Body of pancreas (tissue), 4 donors: ENCODE measurements around the gene GGCT. TPM values are rescaled to one million over a fixed set of nuclear protein-coding genes. Genes with fewer than 3 reads are reported as not detected.

Experiments used
- ATAC-seq: fragments of 150-250 bp; one replicate; pipeline ENCODE4 v1.9.1; 2016
- DNase-seq, 4 donors: peaks; one replicate each; pipeline ENCODE4 v3.0.0-alpha.2; 2019
- H3K27ac ChIP-seq, 4 donors: fragments of 200-600 bp; sonication (generic); 1 replicate in 3 of 4; 2 replicates in 1 of 4; pipeline versions ENCODE4 v1.5.1 to v1.6.1; 2016 to 2019; ENCODE audit warnings: mild to moderate bottlenecking in 1 of 4, mixed read lengths in 1 of 4, moderate library complexity in 1 of 4
- H3K27me3 ChIP-seq, 2 donors: fragments of 200-600 bp; sonication (generic); one replicate each; pipeline ENCODE4 v1.6.0; 2016; ENCODE audit warnings: mild to moderate bottlenecking in 1 of 2
- H3K36me3 ChIP-seq, 2 donors: fragments of 200-600 bp; sonication (generic); replicated peaks in 1 of 2; 2 replicates each; pipeline ENCODE4 v1.5.1; 2016; ENCODE audit warnings: low read depth in 2 of 2; ENCODE audit not compliant: insufficient read depth in 1 of 2
- H3K4me1 ChIP-seq: fragments of 200-600 bp; sonication (generic); one replicate; pipeline ENCODE4 v1.6.0; 2016
- H3K4me3 ChIP-seq, 2 donors: fragments of 200-600 bp; sonication (generic); 1 replicate in 1 of 2; 2 replicates in 1 of 2; pipeline ENCODE4 v1.5.1; 2016 to 2019
- H3K9me3 ChIP-seq, 3 donors: fragments of 200-600 bp; sonication (generic); 1 replicate in 2 of 3; 2 replicates in 1 of 3; pipeline ENCODE4 v1.5.1; 2016
- POLR2A ChIP-seq, 3 donors: fragments of 450-650 bp; IDR thresholded peaks; one replicate each; pipeline ENCODE4 v1.6.1; 2016; ENCODE audit warnings: antibody characterized with exemption in 3 of 3, mild to moderate bottlenecking in 2 of 3
- WGBS, 2 donors: methylation state at CpG; one replicate each; pipeline ENCODE4 v1.1.5; 2017; 5-methylcytosine and 5-hydroxymethylcytosine counted together
- intact Hi-C: fragments of 100-400 bp; cut with DNase I; formaldehyde crosslinking; loops from one replicate; pipeline ENCODE4 v1.15.1; 2023
- total RNA-seq, 2 donors: library from RNA; depleted of rRNA; stranded (reverse); fragments of >200 nt; gene quantifications; one replicate each; pipeline ENCODE4 v1.1.0, GENCODE V29; 2016
- TF ChIP-seq, protein P1 (sequence below), 7 experiments: fragments of 450-650 bp in 4 of 7; fragments of 200-600 bp in 3 of 7; sonication (generic) in 3 of 7; IDR thresholded peaks; one replicate each; pipeline ENCODE4 v1.5.1; 2016 to 2019; ENCODE audit warnings: antibody characterized with exemption in 7 of 7

Gene GGCT
- total RNA-seq, 2 donors from 2014 or later, result 13.5 to 42.2 TPM

DNA sequence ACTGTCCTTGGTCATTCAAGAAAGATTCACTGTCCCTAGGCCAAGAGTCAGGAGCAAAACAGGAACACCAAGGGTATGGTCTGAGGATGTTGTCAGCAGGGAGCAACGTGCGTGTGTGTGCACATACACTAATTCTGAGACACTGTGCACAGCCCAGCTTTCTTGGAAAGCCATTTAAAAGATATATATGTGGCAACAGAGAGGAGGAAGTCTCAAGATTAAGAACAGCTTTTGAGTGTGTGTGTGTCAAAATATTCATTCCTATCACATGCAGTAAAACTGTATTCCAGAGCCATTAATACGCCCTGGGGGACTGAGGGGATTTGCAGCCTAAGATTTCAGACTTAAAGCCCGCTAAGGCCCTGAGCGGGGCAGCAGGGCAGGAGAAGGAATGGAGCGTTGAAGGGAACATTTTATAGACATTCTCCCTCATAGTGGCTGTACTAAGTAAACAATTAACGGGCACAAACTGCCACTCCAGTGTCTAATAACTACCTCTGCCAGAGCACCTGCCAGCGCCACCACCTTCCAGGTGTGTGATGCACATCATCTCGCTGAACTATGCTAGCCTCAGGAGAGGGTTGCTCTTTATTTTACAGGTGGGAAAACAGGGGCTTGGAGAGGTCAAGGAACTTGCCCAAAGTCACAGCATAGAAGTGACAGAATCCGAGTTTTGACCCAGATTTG, 28.0 kb downstream of the GGCT start:
- no peaks in the 10 kb centered on the region for H3K9me3 ChIP-seq
- no peak for DNase-seq
- no peak for ATAC-seq
- intact Hi-C loops, result no loop called here
- peaks cover 37% of the 10 kb centered on the region for H3K4me1 ChIP-seq
- H3K4me3 ChIP-seq, result no peak overlapping the region
- no peak overlapping the region for H3K27ac ChIP-seq
- TF ChIP-seq, protein P1, sequence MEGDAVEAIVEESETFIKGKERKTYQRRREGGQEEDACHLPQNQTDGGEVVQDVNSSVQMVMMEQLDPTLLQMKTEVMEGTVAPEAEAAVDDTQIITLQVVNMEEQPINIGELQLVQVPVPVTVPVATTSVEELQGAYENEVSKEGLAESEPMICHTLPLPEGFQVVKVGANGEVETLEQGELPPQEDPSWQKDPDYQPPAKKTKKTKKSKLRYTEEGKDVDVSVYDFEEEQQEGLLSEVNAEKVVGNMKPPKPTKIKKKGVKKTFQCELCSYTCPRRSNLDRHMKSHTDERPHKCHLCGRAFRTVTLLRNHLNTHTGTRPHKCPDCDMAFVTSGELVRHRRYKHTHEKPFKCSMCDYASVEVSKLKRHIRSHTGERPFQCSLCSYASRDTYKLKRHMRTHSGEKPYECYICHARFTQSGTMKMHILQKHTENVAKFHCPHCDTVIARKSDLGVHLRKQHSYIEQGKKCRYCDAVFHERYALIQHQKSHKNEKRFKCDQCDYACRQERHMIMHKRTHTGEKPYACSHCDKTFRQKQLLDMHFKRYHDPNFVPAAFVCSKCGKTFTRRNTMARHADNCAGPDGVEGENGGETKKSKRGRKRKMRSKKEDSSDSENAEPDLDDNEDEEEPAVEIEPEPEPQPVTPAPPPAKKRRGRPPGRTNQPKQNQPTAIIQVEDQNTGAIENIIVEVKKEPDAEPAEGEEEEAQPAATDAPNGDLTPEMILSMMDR (IDR thresholded peaks at IDR 0.05), result no peak
- TF ChIP-seq POLR2A (IDR thresholded peaks at IDR 0.05), result no peak
- H3K36me3 ChIP-seq, result no peaks in the 10 kb centered on the region
- WGBS, 2 donors, result 68% methylated on average over 10 of the region's 10 CpGs
- no peaks in the 10 kb centered on the region for H3K27me3 ChIP-seq

DNA sequence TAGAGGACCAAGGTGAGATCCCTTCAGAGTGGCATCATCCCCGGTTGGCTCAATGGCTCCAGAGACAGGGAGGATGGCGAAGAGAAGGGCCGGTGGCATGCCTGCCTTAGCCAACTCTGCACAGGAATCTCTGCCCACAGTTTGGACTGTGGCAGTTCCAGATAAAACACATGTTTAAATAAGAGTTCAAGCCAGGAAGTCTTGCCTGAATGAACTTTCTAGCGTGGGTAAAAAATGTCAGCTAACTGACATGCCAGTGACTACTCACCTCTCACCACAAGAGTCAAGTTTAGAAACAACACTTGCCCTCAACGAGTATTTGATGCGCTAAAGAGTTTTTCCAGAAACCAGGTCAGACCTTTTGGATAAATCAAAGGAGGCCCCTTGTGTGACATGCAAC, 29.0 kb downstream of the GGCT start:
- H3K36me3 ChIP-seq, result no peaks in the 10 kb centered on the region
- no peak for ATAC-seq
- intact Hi-C loops, result no loop called here
- no peaks in the 10 kb centered on the region for H3K9me3 ChIP-seq
- TF ChIP-seq, protein P1 (IDR thresholded peaks at IDR 0.05), result no peak
- TF ChIP-seq POLR2A (IDR thresholded peaks at IDR 0.05), result no peak
- no peak overlapping the region for H3K4me3 ChIP-seq
- DNase-seq, result no peak
- H3K27ac ChIP-seq, result peak overlapping the region in 1 of 4 donors; percentile 16
- peaks cover 46% of the 10 kb centered on the region for H3K4me1 ChIP-seq
- H3K27me3 ChIP-seq, result no peaks in the 10 kb centered on the region
- WGBS, 2 donors, result 19 to 39% methylated on average over 6 of the region's 6 CpGs

DNA sequence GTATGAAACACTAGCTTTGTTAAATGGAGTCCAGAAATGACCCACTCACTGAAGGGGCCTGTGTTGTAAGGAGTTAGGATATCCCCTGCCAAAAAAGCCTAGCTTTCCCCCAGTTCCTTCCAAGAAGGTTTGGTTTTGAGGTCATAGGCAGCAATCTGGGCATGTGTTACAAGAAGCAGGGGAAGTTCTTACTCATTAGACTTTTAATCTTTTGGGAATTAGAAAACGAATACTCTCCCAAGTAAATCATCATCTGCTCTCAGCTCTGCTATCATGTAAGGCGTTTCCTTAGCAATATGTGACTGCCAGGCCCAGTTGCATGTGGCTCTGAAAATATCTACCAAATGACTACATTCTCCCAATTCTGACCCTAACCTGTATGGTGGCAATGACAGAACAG, 29.7 kb downstream of the GGCT start:
- no peak for TF ChIP-seq POLR2A (IDR thresholded peaks at IDR 0.05)
- 70 to 80% methylated on average over 2 of the region's 2 CpGs for WGBS, 2 donors
- no peak for ATAC-seq
- Histone ChIP-seq H3K27ac (peak overlapping the region in 1 of 4 donors; percentile 16), H3K27me3 (no peaks in the 10 kb centered on the region), H3K9me3 (no peaks in the 10 kb centered on the region), H3K4me1 (peaks cover 52% of the 10 kb centered on the region), H3K4me3 (no peak overlapping the region), H3K36me3 (no peaks in the 10 kb centered on the region)
- intact Hi-C loops, result no loop called here
- peak in 1 of 4 donors; percentile 22 for DNase-seq

DNA sequence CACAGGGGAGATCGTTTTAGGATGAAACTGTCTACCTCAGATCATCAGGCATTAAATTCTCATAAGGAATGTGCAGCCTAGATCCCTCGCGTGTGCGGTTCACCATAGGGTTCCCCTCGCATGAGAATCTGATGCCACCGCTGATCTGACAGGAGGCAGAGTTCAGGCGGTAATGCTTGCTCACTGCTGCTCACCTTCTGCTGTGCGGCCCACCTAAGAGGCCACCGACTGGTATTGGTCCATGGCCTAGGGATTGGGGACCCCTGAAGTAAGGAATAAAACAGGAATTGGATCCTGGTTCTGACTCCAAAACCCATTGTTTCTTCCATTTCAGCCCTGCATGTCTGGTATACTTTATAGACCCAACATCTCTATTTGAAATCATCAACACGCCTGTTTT, 30.1 kb downstream of the GGCT start:
- Histone ChIP-seq H3K27me3 (no peaks in the 10 kb centered on the region), H3K9me3 (no peaks in the 10 kb centered on the region), H3K4me3 (no peak overlapping the region), H3K36me3 (no peaks in the 10 kb centered on the region), H3K27ac (peak overlapping the region in 1 of 4 donors; percentile 2), H3K4me1 (peaks cover 55% of the 10 kb centered on the region)
- intact Hi-C loops, result no loop called here
- no peak for DNase-seq
- no peak for TF ChIP-seq POLR2A (IDR thresholded peaks at IDR 0.05)
- TF ChIP-seq, protein P1 (IDR thresholded peaks at IDR 0.05), result no peak
- WGBS, 2 donors, result 91 to 92% methylated on average over 10 of the region's 10 CpGs
- ATAC-seq, result no peak

DNA sequence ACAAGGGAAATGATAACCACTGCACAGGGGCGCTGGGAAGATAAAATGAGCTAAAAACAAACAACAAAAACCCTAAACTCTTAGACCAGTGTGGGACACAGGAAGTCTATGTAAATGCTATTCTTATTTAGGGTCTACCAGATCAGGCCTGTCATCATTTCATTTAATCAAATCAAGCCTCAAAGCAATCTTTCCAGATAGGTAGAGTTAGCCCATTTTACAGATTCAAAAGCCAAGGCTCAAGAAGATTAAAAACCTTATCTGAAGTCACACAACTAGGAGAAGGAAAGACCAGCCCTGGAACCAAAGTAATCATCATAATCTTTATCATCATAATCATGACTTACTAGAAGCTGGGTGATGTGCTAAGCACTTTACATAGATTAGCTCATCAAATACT, 30.7 kb downstream of the GGCT start:
- no peak overlapping the region for H3K27ac ChIP-seq
- 75 to 100% methylated on average over 1 of the region's 1 CpG for WGBS, 2 donors
- H3K36me3 ChIP-seq, result no peaks in the 10 kb centered on the region
- H3K9me3 ChIP-seq, result no peaks in the 10 kb centered on the region
- DNase-seq, result no peak
- no peaks in the 10 kb centered on the region for H3K27me3 ChIP-seq
- ATAC-seq, result no peak
- intact Hi-C loops, result no loop called here
- no peak overlapping the region for H3K4me3 ChIP-seq
- peaks cover 55% of the 10 kb centered on the region for H3K4me1 ChIP-seq
- no peak for TF ChIP-seq POLR2A (IDR thresholded peaks at IDR 0.05)
- TF ChIP-seq, protein P1 (IDR thresholded peaks at IDR 0.05), result no peak
